GM13977 (cell line): ENCODE data around the gene CDKN1C.
A peak's percentile ranks its signal among the peaks of the same experiment; 100 is the strongest.

Experiments used
- DNase-seq: peaks from one replicate; pipeline ENCODE4 v3.0.0; 2012; ENCODE audit warnings: low spot score
- in situ Hi-C: fragments of 300-500 bp; cut with MboI; formaldehyde crosslinking; loops from one replicate; pipeline ENCODE4 v1.12.0; 2022; ENCODE audit warnings: low sequenced_read_pairs, low pct_unique_long_range_greater_than_20kb, mixed read lengths, inconsistent platforms; ENCODE audit not compliant: unreplicated experiment
- TF ChIP-seq, protein P1 (sequence below): IDR thresholded peaks from 2 replicates; pipeline ENCODE4 v1.5.1; 2012; ENCODE audit warnings: mild to moderate bottlenecking, control low read depth; ENCODE audit not compliant: insufficient read depth; ENCODE audit errors: extremely low read depth, missing control alignments

CDKN1C gene

DNA sequence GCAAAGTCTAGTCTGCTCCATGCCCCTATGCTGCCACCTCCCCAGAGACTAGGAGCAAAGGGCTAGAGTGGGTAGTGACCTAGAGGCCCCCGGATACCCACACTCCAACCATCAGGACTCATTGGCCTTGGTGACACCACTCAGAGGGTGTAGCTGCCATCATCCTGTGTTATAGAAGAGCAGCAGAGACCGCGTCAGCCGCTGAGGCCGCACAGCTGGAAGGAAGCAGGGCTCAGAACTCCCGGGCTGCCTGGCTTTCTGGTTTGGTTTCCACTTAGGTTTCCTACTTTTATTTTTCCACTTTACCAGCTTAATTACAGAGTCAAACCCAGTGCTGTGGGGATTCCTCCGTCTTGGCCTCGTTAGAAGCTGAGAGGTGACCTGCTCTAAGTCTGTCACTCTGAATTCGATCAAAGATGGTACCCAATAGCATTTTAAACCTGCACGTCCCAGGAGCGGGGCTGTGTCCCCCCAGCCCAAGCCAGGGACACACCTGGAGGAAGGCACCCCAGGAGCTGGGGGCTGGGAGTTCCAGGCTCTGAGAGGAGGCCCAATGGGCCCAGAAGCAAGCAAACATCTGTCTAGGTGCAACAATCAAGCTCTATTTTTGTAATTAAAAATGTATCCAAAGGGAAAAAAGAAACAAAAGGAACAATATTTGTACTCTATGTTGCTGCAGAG, 2.1 kb upstream of the CDKN1C start:
- TF ChIP-seq, protein P1, sequence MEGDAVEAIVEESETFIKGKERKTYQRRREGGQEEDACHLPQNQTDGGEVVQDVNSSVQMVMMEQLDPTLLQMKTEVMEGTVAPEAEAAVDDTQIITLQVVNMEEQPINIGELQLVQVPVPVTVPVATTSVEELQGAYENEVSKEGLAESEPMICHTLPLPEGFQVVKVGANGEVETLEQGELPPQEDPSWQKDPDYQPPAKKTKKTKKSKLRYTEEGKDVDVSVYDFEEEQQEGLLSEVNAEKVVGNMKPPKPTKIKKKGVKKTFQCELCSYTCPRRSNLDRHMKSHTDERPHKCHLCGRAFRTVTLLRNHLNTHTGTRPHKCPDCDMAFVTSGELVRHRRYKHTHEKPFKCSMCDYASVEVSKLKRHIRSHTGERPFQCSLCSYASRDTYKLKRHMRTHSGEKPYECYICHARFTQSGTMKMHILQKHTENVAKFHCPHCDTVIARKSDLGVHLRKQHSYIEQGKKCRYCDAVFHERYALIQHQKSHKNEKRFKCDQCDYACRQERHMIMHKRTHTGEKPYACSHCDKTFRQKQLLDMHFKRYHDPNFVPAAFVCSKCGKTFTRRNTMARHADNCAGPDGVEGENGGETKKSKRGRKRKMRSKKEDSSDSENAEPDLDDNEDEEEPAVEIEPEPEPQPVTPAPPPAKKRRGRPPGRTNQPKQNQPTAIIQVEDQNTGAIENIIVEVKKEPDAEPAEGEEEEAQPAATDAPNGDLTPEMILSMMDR = no peak
- DNase-seq = no peak
- in situ Hi-C loops = no loop called here

DNA sequence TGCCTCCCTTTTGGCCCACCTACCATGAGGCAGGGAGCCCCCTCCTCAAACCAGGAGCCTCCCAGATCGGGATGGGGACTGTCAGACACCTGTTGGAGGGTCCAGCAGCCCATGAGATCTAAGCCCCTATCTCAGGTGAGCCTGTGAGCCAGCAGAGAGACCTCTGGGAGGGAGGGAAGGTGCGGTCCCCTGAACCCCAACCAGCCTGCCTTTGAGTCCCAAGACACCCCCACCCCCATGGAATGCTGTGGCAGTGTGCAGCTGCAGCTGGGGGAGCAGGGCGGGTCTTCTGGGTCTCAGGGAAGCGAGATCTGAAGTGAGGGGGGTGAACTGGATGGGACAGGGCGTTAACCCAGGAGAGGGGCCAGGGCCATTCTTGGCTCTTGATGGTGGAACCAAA, 1.4 kb upstream of the CDKN1C start:
- TF ChIP-seq, protein P1 = no peak
- no peak for DNase-seq
- in situ Hi-C loops = no loop called here

DNA sequence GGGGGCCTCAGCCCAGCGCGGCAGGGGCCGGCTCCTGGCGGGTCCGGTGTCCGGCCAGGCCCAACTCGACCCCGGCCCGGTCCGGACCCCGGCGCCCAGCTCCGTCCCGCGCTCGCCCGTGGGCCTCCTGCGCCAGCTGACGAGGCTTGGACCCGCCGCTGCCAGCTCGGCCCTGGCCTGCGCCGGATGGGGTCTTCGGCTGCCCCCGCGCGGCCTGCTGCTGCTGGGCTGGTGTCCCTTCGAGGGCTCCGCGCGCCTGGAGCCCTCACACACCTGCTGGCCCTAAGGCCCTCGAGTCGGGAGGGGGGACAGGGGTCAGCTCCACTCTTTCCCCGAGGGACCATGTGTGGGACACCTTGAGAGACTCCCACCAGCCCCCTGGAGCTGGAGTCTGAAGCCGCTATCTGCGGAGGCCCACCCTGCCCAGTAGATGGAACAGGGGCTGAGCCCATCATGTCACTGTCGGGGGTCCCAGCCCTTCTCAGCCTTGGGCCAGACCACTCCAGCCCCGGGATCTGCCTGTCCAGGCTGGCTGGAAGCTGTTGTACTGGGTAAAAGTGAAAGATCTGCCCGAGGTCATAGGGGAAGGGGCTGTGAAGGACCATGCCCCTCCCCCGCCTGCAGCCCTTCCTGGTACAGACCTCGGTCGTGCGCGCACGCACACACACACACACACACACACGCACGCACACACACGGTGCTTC, 768 bp upstream of the CDKN1C start:
- DNase-seq = no peak
- TF ChIP-seq, protein P1 = peak; percentile 13
- in situ Hi-C loops = no loop called here

DNA sequence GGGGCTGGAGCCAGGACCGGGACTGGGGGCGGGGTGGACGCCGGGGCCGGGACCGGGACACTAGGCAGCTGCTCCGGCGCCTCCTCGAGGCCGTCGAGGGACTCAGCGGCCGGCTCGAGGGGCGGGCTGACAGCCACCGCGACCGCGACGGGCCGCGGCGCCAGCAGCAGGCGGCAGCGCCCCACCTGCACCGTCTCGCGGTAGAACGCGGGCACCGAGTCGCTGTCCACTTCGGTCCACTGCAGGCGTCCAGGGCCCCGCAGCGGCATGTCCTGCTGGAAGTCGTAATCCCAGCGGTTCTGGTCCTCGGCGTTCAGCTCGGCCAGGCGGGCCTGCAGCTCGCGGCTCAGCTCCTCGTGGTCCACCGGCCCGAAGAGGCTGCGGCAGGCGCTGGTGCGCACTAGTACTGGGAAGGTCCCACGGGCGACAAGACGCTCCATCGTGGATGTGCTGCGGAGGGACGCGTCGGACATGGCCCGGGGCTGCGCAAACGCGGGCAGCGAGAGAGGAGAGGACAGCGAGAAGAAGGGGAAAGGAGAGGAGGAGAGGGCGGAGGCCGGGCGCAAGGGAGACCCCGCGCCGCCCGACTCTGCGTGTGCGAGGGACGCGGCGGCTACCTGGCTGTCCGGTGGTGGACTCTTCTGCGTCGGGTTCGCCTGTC, 428 bp downstream of the CDKN1C start:
- in situ Hi-C loops = no loop called here
- TF ChIP-seq, protein P1 = peak; percentile 36
- DNase-seq = peak; percentile 73

DNA sequence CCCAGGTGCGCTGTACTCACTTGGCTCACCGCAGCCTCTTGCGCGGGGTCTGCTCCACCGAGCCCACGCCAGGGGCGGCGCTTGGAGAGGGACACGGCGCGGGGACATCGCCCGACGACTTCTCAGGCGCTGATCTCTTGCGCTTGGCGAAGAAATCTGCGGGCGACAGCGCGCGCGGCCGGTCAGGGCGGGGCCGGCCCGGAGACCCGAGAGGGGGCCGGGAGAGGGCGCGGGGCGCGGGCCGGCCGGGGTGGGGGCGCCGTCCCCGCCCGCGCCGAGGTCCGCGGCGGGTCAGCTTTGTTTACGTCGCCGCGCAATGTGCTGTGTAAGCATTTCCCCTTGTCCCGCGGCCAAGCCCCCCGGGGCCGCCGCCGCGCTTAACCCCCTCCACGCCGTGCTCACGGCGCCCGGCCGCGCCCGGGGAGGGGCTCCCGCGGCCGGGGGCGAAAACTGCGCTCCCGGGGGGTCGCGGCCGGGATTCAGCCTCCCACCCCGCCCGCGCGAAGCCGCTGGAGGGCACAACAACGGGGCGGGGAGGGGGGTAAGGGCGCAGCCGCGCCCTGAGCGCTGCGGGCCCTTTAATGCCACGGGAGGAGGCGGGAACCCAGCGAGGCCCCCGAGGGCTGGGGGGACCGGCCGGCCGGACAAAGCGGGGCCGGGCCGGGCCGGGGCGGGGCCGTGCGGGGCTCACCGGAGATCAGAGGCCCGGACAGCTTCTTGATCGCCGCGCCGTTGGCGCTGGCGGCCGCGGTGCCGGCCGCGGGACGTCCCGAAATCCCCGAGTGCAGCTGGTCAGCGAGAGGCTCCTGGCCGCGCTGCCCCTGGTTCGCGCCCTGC, 1.4 kb downstream of the CDKN1C start:
- no peak for DNase-seq
- in situ Hi-C loops = no loop called here
- TF ChIP-seq, protein P1 = no peak

DNA sequence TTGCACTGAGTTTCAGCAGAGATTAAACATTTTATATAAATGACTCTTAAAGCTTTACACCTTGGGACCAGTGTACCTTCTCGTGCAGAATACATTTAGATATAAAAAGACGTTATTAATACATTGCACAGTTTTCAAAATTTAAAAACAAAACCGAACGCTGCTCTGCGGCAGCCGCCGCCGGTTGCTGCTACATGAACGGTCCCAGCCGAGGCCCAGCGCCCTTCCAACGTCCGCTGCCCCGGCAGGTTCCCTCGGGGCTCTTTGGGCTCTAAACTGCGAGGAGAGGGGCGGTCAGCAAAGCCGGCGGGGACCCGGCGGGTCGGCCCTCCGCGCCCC, 2.0 kb downstream of the CDKN1C start:
- in situ Hi-C loops = no loop called here
- TF ChIP-seq, protein P1 = no peak
- no peak for DNase-seq
